HL-60 (cell line): ENCODE measurements around the gene EXOC6B.

Experiments used
- GABPA ChIP-seq: IDR thresholded peaks from 2 replicates; pipeline ENCODE4 v1.6.1; 2012; ENCODE audit warnings: low read depth
- POLR2AphosphoS5 ChIP-seq: IDR thresholded peaks from 2 replicates; pipeline ENCODE4 v1.6.1; 2012; ENCODE audit warnings: low read depth
- REST ChIP-seq: IDR thresholded peaks from 2 replicates; pipeline ENCODE4 v1.6.1; 2012; ENCODE audit warnings: low read depth; ENCODE audit not compliant: insufficient replicate concordance
- TF ChIP-seq, protein P1 (sequence below): IDR thresholded peaks from one replicate; pipeline ENCODE4 v1.5.1; 2011; ENCODE audit warnings: low read length, control low read depth, inconsistent platforms; ENCODE audit not compliant: insufficient read depth

DNA sequence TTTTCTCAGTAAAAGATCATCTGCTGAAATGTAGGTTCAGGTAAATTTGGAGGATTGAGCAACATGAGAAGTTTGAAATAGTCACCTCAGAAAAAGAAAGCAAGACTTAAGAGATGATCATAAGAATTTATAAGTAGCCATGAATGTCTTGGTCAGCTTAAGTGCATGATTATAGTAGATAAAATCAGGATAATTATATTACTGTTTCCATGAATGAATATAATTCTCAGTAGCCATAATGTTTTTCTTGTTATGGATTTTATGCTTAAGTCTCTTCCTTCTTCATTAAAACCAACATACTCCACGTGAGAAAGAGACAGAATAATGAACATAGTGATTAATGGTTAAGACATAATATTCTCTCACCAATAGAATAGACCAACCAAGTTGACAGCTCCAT lies 223.7 kb downstream of the EXOC6B start:
- TF ChIP-seq, protein P1, sequence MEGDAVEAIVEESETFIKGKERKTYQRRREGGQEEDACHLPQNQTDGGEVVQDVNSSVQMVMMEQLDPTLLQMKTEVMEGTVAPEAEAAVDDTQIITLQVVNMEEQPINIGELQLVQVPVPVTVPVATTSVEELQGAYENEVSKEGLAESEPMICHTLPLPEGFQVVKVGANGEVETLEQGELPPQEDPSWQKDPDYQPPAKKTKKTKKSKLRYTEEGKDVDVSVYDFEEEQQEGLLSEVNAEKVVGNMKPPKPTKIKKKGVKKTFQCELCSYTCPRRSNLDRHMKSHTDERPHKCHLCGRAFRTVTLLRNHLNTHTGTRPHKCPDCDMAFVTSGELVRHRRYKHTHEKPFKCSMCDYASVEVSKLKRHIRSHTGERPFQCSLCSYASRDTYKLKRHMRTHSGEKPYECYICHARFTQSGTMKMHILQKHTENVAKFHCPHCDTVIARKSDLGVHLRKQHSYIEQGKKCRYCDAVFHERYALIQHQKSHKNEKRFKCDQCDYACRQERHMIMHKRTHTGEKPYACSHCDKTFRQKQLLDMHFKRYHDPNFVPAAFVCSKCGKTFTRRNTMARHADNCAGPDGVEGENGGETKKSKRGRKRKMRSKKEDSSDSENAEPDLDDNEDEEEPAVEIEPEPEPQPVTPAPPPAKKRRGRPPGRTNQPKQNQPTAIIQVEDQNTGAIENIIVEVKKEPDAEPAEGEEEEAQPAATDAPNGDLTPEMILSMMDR = no peak
- TF ChIP-seq POLR2AphosphoS5 (no peak), REST (no peak), GABPA (no peak)
